NCI-H2196 (cell line): ENCODE results near the gene STT3B.
A peak's percentile ranks its signal among the peaks of the same experiment; 100 is the strongest.
"Not testable (repeated sequence)": the region's sequence is repeated elsewhere in the genome, so short reads cannot be mapped to it uniquely, and the experiment has no call there.

Experiments
- DNase-seq: peaks from one replicate; lab custom pipeline; 2025; ENCODE audit not compliant: unreplicated experiment; lab: John Stamatoyannopoulos, UW

The STT3B gene

DNA sequence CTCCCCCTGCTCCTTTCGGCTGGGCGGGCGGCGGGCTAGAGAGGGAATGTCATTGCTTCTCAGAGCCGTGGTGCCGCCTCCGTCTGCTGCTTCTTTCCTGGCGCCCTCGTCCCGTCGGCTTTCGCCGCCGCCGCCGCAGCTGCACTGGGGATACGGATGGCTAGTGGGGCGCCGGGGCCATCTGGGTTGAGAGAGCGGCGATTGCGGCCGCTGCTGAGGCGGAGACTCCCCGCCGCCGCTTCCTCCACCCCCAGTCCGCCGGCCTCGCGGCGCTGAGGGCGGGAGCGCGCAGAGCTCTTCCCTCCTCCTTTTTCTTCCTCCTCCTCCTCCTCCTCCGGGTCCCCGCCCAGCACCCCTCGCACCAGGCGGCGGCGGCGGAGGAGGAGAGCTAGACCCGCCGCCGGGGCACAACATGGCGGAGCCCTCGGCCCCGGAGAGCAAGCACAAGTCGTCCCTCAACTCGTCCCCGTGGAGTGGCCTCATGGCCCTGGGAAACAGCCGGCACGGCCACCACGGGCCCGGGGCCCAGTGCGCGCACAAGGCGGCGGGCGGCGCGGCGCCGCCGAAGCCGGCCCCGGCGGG lies at the start of gene STT3B:
TSS of gene STT3B (plus strand) at position 339 of the 582 bp plus-strand sequence. CDS start at position 413, 74 bp downstream.
- peak; percentile 49 for DNase-seq

- no peak for DNase-seq
Measured at GRCh38 chr3:31483776-31484175, 48.9 kb upstream of the STT3B start.

- DNase-seq, result no peak
Measured at GRCh38 chr3:31485196-31485595, 47.5 kb upstream of the STT3B start.

- DNase-seq, result no peak
Measured at GRCh38 chr3:31486865-31487533, 45.7 kb upstream of the STT3B start.

GRCh38 chr3:31488475-31489017 lies 44.2 kb upstream of the STT3B start:
- no peak for DNase-seq

- no peak for DNase-seq
Measured at GRCh38 chr3:31490502-31490901, 42.2 kb upstream of the STT3B start.

- no peak for DNase-seq
Measured at GRCh38 chr3:31491660-31492059, 41.1 kb upstream of the STT3B start.

- no peak for DNase-seq
Measured at GRCh38 chr3:31493149-31493548, 39.6 kb upstream of the STT3B start.

GRCh38 chr3:31495971-31496665 lies 36.6 kb upstream of the STT3B start:
- no peak for DNase-seq

GRCh38 chr3:31498791-31499190 lies 33.9 kb upstream of the STT3B start:
- no peak for DNase-seq

DNA sequence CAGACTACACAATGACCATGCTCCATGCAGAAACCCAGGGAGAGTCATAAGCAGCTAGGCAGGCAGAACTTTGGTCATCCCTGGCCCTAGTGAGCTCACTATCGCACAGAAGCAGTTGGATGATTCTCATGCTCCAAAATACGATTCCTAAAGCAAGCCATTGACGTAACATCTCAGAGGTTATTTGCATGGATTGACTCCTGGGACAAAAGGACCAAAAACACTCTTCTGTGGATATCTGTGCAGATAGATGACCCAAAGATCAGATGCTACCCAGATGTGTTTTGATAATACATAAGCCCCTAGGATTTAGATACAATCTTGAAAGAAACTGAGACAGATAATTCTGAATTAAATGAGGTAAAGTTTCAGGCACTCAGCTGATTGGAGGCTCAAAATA lies 33.4 kb upstream of the STT3B start:
- no peak for DNase-seq

DNA sequence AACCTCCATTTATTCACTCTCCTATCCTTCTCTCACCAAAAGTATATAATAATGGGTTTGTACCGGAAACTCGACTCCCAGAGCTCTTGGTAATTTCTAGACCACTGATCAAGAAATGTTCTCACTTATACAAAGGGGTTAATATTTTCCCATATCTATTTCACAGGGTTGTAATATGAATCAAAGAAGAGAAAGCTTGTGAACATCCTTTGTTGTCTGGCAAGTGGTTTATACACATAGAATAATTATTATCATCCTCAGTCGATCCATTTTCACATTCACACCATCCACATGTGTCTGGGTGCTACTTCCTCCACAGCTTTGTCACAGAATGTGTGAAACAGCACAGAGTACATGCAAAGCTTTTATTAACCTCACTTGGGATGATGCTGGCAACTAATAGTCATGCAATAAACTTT lies 29.9 kb upstream of the STT3B start:
- DNase-seq, result no peak

- DNase-seq, result no peak
Measured at GRCh38 chr3:31503456-31503855, 29.3 kb upstream of the STT3B start.

- DNase-seq, result no peak
Measured at GRCh38 chr3:31504230-31504629, 28.5 kb upstream of the STT3B start.

- no peak for DNase-seq
Measured at GRCh38 chr3:31505371-31506048, 27.2 kb upstream of the STT3B start.

GRCh38 chr3:31506515-31506914 lies 26.2 kb upstream of the STT3B start:
- not testable (repeated sequence) for DNase-seq

DNA sequence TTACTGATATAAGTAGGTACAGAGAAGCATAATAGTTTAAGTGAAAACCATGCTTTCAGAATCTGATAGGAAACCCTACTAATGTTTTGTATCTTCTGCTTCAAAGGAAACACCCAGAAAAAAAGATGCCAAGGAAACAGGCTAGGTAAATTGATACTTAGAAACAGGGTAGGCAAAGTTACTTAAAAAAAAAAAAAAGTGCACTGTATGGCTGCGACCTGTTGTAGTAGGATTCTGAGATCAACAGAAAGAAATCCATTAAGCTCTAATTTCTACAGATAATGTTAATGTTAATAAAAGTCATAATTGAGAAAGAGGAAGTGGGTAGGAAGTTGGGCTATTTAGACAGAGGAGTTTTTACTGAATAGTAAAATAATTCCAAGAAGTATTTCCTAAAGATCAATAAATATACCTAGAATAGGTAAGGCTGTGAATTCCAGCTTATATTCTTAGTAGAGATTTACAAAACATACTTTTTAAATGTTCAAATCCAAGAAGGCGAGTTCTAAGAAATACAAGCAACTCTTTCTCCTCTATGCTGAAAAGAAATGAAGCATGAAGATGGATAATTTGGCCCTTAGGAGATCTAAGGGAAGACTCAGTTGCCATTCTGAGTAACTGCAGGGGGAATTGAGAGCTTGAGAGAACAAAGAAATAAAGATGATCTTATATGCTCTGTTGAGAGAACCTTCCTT lies 24.1 kb upstream of the STT3B start:
- no peak for DNase-seq

DNA sequence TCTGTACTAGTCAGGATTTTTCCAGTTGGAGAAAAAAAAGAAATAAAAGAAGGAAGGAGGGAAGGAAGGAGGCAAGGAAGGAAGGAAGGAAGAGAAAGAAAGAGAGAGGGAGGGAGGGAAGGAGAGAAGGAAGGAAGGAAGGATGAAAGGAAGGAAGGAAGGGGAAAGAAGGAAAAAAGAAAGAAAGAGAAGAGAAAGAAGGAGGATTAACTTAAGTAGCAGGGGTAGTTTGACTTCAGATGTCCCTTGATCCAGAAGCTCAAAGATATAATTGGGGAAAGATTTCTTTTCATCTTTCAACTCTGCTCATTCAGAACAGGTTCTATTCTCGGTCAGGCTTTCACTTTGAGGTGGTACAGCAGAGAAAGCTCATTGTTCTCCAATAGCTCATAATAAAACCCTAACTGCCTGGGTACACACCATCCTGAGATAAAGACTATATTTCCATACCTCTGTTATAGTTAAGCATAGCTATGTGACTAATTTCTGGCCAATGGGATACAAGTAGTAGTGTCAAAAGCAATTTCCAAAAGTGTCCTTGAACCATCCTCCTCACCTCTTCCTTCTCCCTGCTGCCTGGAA lies 23.5 kb upstream of the STT3B start:
- DNase-seq, result no peak

GRCh38 chr3:31514570-31514969 lies 18.2 kb upstream of the STT3B start:
- no peak for DNase-seq

- no peak for DNase-seq
Measured at GRCh38 chr3:31515486-31516284, 17.0 kb upstream of the STT3B start.
